Eye (tissue), 1 donor: Measurements from ENCODE around the gene APOC1.

ENCODE experiments used
- DNase-seq: peaks from one replicate; pipeline ENCODE4 v3.0.0-alpha.2; 2015

APOC1 gene

GRCh38 chr19:44957526-44957925 lies 43.1 kb downstream of the APOC1 start:
- no peak for DNase-seq

- DNase-seq = no peak
Measured at GRCh38 chr19:44958090-44958489, 43.7 kb downstream of the APOC1 start.

- no peak for DNase-seq
Measured at GRCh38 chr19:44959691-44960090, 45.3 kb downstream of the APOC1 start.

- no peak for DNase-seq
Measured at GRCh38 chr19:44960906-44961728, 46.7 kb downstream of the APOC1 start.

- DNase-seq = no peak
Measured at GRCh38 chr19:44961821-44962220, 47.4 kb downstream of the APOC1 start.

- DNase-seq = no peak
Measured at GRCh38 chr19:44968118-44968517, 53.7 kb downstream of the APOC1 start.

GRCh38 chr19:44968670-44969069 lies 54.3 kb downstream of the APOC1 start:
- DNase-seq = no peak
